DMS53 treated with DMSO at 0.1 percent for 48 hours (cell line): ENCODE data around the gene REPIN1.
A peak's percentile ranks its signal among the peaks of the same experiment; 100 is the strongest.

Experiments
- DNase-seq: peaks from one replicate; lab custom pipeline; 2025; ENCODE audit not compliant: unreplicated experiment; lab: John Stamatoyannopoulos, UW

Gene REPIN1

DNA sequence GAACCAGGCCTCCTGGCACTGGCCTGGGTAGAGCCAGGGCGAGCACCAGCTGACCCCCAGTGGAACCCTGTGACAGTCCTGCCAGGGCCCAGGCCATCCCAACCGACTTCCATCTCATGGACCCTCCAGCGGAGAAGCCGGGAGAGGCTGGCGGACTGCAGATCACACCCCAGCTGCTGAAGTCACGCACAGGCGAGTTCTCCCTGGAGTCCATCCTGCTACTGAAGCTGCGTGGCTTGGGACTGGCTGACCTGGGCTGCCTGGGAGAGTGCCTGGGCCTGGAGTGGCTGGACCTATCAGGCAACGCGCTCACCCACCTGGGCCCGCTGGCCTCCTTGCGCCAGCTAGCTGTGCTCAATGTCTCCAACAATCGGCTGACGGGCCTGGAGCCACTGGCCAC, 31.9 kb upstream of the REPIN1 start:
- DNase-seq, result no peak

DNA sequence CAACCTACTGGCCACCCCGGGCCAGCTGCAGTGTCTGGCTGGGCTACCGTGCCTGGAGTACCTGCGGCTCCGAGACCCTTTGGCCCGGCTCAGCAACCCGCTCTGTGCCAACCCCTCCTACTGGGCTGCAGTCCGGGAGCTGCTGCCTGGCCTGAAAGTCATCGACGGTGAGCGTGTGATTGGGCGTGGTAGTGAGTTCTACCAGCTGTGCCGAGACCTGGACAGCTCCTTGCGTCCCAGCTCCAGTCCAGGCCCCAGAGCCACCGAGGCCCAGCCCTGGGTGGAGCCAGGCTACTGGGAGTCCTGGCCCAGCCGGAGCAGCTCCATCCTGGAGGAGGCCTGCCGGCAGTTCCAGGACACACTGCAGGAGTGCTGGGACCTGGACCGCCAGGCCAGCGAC, 31.4 kb upstream of the REPIN1 start:
- DNase-seq, result no peak

GRCh38 chr7:150337659-150338081, 31.0 kb upstream of the REPIN1 start:
- DNase-seq, result no peak

DNA sequence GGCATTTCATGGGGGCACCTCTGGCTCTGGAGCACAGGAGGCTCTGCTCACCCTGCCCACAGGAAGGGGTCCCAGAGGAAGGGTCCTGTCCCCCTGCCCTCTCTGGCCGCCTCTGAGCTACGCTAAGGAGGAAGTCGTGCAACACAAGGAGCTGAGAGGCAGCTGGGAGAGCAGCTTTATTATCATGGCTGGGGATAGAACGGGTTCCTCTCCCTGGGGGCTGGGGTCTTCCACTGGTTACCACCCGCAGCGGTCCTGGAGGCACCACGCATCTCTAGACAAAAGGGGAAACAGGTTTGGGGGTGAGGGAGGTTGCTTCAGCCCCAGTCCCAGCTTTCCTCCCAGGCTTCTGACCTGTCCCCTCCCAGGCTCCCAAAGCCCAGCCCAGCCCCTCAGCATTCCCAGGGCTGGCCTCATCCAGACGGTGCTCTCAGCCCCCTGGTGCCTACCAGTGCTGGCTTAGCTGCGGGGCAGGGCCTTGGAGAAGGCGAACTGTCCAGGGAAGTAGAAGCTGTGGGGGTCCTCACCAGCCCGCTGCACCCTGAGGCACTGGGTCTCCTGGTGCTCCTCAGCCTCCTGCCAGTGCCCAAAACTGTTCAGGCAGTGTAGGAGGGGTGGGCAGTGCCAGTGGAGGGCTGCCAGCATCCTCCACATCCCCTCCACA, 30.3 kb upstream of the REPIN1 start:
- DNase-seq, result no peak

- no peak for DNase-seq
These were observed 29.2 kb upstream of the REPIN1 start for GRCh38 chr7:150339409-150339809.

DNA sequence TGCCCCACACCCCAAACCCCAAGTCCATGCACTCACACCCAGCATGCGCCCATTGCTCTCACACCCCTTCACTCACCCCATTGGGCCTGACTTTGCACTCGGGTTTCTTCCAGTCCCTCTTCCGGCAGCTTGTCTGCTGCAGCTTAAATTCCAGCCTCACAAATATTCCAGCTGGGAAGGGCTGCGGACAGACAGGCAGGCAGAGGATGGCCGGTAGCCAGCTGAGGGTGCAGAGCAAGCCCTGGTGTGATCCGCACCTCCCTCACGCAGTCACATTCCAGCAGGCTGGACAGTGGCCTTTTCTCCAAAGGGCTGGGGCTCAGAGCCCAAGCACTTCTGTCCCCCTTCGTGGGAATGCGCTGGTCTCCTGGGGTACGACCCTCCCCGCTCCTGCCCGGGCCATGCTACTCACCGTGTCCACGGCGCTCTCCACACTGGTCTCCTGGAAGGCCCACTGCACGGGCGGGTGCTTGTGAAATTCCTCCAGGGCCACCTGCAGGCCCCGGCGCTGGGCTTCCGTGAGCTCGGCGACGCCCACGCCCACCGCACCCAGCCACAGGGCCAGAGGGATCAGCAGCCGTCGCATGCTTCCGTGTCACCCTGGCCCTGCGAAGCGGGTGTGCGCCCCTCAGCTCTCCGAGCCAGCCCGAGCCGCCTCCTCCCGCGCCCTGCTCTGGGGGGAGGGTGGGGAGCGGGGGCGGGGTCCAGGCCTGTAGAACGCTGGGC, 28.4 kb upstream of the REPIN1 start:
- no peak for DNase-seq

- DNase-seq, result no peak
These were observed 27.8 kb upstream of the REPIN1 start for GRCh38 chr7:150340875-150341262.

DNA sequence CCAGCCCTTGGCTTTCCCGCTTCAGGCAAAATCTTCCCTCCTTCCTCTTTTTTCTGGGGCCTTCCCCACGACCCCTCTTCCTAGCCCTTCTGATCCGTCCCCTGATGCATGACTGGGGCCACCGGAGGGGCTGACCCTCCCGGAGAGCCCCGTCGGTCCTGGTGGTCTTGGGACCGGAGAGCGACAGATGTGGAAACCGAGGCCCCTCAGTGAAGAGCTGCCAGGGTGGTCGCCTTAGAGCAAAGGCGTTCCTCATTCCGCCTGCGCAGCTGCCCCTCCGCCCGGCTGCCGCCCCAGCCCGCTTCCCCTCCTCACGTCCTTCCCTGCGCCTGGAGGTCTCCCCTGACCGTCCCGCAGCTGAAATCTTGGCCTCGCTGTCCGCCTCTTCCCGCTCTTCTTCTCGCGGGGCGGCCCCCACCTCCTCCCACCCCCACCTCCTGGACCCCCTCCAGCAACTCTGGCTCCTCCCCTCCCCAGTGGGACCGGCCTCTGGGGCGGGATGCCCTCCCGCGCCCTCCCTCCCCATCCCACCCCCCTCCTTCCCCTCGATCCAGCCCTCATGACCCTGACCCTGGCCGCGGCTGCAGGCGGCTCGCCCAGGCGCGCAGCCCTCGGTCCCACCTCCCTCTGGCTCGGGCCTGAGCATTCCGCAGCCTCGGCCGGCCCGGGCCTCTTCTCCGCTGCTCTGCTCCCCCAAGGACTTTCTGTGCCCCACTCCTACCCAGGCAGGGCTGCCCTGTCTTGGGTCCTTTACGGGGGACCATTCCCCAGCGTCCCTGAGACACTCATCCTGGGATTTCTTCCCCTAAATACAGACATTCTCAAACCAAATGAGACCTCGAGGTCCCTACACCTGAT, 27.1 kb upstream of the REPIN1 start, which contains the start of gene RARRES2:
Gene RARRES2, minus strand, starts transcription at position 367 of the 858 bp plus-strand sequence. CDS start 1,020 bp downstream, outside the sequence.
- no peak for DNase-seq

- no peak for DNase-seq
These were observed 26.6 kb upstream of the REPIN1 start for GRCh38 chr7:150342121-150342408.

DNA sequence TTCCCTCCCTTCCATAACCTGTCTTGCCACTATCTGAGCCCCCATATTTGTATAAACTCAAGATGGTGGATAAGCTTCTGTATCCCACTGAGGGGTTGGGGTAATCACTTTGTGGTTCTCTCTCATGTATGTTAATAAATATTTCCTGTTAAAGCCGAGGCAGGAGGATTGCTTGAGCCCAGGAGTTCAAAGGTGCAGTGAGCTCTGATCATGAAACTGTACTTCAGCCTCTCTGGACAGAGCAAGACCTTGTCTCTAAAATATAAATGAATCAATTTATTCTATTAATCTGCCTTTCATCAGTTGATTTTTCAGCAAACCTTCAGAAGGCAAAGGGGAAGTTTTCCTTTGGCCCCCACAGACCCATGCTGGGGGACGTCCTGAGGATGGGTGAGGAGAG, 25.4 kb upstream of the REPIN1 start:
- no peak for DNase-seq

DNA sequence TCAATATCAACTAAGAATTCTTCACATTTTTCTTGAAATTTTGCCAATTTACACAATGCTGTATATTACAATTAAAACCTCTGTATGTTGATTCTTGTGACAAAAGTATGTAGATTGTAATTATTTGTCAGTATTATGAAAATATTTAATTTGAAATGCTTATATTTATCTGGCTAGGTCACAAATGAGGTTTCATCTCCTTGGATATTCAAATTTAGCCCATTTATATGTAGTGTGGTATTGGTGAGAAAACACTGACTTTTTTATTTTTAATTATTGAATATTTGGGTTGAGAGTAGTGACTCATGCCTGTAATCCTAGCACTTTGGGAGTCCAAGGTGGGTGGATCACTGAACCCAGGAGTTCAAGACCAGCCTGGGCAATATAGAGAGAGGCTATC, 24.3 kb upstream of the REPIN1 start:
- DNase-seq, result no peak

- no peak for DNase-seq
These were observed 23.6 kb upstream of the REPIN1 start for GRCh38 chr7:150345012-150345411.

- DNase-seq, result no peak
These were observed 21.7 kb upstream of the REPIN1 start for GRCh38 chr7:150346922-150347321.

- no peak for DNase-seq
These were observed 16.9 kb upstream of the REPIN1 start for GRCh38 chr7:150351587-150352194.

GRCh38 chr7:150355666-150356059, 13.0 kb upstream of the REPIN1 start:
- DNase-seq, result no peak

- peak; percentile 33 for DNase-seq
These were observed 12.2 kb upstream of the REPIN1 start for GRCh38 chr7:150356265-150356897.

DNA sequence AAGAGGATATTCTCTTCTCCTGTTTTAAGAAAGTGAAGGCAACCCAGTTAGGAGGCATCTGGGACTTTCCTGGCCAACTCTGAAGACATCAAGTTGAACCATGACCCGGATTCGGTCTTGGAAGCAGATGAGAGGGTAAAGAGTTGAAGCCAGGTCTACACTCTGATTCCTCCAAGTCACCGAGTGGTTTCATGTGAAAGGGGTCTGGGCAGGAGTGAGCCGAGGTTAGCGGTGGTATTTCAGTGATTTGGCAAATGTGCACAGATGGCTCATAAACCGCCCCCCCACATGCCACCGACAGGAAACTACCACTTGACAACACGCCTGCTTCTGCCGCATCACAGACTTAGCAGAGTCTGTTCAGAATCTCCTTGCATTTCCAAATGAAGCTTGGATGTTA, 11.4 kb upstream of the REPIN1 start:
- DNase-seq, result peak; percentile 67

DNA sequence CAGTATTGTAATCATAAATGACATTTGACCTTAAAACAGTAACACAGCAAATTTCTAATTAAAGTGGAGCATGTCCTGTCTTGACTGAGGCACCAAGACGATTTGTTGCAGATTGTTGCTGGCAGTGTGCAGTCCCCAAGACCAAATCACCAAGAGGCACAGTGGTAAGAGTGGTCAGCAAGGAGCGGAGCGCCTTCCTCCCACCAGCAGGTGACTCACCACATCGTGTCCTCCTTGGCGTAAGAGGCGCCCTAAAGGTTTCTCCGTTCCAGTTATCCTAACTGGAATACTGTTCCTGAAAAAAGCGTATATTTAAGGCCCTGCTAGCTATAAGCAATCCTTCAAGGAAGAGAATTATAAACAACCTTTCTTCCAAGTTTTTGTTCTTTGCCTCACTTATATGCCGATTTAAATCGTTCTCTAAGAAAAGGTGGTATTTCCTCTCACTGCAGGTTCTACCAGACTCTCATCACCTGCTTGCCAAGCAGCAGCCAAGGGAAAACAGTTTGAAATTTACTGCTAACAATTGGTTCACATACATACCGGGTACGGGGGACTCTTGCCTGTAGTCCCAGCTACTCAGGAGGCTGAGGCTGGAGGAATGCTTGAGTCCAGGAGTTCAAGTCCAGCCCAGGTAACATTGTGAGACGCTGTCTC, 10.7 kb upstream of the REPIN1 start:
- peak; percentile 68 for DNase-seq

DNA sequence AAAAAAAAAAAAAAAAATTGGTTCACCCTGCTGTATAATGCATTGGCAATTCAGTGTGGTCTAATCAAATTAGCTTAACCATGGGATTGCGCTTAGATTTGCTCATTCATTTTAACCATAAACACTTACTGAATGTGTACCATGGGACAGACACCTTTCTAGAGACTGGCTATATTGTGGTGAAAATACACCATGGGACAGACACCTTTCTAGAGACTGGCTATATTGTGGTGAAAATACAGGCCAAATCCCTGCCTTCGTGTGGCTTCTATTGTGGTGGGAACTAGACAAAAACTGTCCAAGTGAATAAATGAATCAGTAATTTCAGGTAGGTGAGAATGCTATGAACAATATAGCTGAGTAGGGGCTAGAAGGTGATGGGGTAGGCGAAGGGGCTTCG, 10.2 kb upstream of the REPIN1 start:
- no peak for DNase-seq

DNA sequence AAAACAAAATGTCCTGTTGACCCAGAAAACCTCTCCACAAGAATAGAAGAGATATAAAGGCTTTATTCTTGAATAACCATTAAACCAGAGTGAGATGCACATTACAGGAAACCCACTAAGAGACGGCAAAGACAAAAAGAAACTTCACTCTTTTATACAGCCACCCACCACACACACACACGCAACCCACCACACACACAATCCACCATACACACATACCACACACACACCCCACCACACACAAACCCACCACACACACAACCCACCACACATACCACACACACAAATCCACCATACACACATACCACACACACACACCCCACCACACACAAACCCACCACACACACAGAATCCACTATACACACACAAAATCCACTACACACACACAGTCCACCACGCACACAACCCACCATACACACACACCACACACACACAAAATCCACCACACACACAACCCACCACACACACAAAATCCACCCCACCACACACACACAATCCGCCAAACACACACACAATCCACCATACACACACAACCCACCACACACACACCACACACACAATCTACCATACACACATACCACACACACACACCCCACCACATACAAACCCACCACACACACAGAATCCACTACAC, 9.5 kb upstream of the REPIN1 start:
- DNase-seq, result no peak
